HG03095 (cell line): Measurements from ENCODE around the gene RNF149.
"Not testable (repeated sequence)": the region's sequence is repeated elsewhere in the genome, so short reads cannot be mapped to it uniquely, and the experiment has no call there.

ENCODE experiments used
- ATAC-seq: cut with Tn5 transposase; IDR thresholded peaks from one replicate; pipeline ENCODE4 v1.9.1; 2021; ENCODE audit warnings: moderate library complexity; ENCODE audit not compliant: unreplicated experiment

Gene RNF149, protein sequence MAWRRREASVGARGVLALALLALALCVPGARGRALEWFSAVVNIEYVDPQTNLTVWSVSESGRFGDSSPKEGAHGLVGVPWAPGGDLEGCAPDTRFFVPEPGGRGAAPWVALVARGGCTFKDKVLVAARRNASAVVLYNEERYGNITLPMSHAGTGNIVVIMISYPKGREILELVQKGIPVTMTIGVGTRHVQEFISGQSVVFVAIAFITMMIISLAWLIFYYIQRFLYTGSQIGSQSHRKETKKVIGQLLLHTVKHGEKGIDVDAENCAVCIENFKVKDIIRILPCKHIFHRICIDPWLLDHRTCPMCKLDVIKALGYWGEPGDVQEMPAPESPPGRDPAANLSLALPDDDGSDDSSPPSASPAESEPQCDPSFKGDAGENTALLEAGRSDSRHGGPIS

DNA sequence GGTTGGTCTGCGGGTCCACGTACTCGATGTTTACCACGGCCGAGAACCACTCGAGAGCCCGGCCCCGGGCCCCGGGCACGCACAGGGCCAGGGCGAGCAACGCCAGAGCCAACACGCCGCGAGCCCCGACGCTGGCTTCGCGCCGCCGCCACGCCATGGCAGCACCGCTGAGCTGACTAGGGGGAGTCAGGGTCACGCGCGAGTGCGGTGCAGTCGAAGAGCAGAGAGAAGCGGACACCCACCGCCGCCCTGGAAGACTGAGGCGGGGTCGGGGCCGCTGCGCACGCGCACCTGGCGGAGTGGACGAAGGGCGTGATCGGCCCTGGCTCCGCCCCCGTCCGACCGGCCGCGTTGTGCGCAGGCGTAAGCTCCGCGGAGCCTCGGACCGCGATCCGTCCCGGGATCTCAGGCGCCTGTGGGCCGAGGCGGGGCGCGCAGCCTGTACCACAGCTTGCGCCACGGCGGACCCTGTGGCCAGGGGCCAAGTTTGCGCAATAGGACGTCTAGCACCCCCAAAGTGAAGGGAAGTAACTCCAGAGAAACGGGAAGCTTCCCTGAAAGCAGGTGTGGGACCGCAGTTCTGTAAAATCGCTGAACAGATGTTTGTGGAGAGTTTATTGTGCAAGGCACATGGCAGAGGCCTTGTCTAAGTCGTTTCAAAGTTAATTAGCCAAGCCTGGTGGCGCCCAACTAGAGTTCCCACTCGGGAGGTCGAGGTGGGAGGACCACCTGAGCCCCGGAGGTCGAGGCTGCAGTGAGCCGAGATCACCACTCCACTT, at the start of gene RNF149:
RNF149 (minus strand) TSS at position 270 of the 779 bp plus-strand sequence; CDS start at position 157, 113 bp downstream.
- ATAC-seq: peak; percentile 58

DNA sequence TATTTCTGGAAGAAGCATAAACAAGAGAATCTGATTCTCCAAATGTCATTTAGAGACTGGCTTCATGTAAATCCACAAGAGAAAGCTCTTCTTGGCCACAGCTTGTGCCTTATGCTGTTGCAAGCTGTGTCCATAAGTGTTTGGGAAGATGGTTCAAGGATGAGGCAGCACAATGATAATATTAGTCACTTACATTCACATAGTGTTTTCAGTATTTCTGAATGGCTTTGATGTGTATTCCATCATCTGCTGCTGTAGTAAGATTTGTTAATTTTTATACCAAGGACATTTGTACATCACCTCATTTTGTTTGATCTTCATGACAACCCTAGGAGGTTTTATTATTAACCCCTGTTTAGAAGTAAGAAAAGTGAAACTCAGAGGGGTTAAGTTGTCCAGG, 48.9 kb upstream of the RNF149 start:
- no peak for ATAC-seq

DNA sequence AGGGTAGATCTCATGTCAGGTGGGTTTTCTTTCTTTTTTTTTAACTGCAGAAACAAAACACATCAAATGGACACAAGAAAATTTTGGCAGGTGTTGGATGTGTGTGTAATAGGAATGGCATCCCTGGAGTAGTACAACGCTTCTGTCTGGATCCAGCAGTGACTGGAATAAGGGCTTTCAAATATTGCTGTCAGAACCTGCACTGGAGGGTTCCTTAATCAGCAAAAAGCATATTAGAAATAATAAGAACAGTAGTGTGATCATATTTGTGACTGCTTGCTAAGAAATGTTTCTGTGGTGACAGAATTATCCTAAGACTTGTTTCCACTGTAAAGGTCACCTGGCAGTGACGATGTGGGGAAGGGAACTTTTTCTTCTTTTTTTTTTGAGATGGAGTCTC, 48.0 kb upstream of the RNF149 start:
- no peak for ATAC-seq

DNA sequence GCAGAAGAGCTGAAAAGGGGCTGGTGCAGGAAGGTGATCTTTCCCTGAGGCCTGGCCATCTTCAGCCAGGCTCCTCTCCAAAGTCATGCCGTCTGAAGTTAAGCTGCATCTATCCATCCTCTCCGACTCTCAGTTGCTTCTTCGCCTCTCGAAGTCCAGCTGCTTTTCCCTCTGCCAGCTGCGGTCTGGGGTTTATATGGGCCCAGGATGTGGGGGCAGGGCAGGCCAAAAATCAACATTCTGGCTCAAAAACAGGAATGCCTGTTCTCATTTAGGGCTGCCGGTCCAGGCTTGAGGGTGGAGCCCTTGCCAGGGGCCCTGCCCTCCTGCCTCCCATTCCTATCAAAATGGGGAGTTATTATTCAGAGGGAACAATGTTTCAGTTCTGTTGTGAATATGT, 47.6 kb upstream of the RNF149 start:
- no peak for ATAC-seq

DNA sequence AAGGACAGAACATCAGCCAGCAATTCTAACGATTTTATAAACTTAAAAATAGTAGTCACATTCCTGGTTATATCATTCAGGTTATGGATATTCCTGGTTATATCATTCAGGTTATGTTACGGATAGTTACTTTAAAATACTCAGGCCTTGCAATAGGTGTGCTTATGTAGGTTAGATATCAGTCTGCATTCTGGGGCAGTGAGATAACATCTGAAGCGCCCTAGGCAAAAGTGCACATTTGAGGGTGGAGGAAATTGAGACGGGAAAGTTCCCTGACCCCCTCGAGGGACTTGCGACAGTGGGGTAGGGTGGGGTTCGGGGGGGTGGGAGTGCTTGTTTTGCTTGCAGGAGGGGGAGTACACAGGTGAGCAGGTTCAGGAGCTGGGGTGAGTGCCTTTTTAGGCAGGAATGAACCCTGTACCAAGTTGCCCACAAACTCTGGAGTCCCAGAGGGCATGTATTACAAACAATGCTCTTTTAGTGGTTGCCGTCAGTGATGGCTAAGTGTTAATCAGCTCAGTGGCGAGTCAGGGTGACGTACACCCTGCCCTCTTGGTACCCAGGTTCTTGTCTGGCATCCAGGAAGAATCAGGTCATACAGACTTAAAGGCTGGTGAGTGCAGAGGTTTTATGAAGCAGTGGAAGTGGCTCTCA, 47.0 kb upstream of the RNF149 start:
- no peak for ATAC-seq

DNA sequence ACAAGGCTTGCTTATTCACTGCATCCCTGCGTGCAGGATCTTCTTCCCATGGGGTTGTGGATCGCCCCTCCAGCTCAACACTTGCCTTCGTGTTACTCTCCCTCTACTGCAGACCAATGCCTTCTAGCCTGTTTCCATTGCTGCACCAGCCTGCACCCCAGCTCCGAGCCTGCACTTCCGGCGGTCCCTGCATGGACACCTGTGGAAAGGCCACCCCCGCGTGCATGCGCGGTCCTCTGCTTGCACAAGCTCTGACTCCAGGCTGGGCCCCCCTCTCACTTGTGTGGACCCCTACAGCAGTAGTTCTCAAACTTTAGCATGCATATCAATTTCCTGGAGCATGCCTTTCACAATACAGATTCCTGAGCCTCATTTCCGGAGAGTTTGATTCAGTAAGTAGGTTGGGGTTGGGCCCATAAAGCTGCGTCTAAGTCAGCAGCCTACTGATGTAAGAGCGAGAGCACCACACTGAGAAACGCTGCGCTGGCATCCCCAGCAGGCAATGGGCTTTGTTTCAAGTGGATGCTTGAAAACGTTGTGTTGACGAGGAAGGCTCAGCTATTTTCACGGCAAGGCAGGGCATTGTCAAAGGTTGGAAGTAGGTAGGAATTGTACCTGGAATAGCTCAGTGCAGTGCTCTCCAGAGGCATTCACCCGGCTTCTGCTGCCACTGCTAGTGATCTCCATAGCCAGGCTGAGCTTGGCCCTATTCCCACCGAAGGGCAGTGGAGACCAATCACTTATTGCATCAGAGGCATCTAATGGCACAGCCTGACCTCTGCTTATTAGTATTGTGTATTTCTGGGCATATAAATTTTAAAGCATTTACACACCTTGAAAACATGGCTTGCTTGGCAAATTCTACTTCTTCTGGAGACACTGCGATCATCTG, 46.2 kb upstream of the RNF149 start:
- ATAC-seq: no peak

DNA sequence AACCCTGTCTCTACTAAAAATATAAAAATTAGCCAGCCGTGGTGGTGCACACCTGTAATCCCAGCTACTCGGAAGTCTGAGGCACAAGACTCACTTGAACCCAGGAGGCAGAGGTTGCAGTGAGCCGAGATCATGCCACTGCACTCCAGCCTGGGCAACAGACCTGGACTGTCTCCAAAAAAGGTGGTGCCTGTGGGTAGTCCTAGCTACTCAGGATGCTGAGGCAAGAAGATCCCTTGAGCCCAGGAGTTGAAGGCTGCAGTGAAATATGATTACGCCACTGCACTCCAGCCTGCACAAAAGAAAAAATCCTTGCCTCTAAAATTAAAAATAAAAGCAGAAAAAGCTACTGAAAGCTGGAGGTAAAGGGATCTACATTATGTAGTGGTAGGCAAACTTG, 44.1 kb upstream of the RNF149 start:
- ATAC-seq: not testable (repeated sequence)

DNA sequence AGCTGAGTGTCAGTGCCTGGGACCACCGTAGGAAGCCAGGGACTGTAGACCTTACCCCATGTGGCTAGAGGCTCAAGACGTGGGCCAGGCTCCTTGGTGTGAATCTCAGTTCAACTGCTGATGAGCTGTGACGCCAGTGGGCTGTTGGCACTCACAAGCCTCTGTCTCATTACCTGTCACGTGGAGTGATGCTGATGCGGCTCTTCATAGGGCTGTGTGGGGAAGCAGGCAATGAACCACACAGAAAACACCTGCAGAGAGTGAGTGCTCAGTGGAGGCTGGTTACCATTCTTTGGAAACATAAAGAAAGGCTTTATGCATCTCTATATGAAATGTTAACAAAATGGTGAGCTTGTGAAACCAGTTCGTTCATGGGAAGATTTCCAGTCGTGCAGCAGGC, 42.7 kb upstream of the RNF149 start:
- no peak for ATAC-seq

DNA sequence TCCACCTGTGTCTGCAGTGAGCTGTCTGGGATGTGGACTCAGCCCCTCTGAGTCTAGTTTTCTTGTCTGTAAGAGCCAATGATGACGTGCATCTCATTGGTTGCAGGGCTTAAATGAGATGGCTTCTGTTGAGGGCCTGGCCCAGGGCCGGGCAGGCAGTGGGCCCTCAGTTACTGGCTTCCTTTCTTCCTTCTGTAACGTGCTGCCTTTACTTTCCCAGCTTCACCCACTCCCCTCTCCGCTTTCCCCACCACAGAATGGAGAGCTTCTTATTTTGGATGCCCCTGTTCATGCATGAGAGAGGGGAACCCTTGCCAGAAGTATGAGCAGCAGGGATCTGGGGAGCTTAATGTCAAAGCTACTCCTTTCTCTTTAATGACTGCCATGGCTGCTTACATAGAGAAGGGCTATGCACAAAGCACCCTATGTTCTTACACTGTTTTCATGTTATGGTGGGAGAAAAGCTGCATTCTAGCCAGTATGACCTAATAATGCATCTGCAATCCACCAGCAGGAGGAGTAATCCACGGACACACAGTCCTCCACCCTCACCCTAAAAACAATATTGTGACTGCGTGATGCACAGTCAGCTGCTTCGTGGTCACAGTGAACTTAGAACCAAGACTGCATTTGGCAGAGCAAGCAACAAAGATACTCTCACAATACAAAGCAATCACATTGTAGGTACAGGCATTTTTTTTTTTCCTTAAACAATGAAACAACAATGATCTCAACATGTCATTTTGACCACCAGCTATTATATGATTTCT, 41.6 kb upstream of the RNF149 start:
- ATAC-seq: no peak

DNA sequence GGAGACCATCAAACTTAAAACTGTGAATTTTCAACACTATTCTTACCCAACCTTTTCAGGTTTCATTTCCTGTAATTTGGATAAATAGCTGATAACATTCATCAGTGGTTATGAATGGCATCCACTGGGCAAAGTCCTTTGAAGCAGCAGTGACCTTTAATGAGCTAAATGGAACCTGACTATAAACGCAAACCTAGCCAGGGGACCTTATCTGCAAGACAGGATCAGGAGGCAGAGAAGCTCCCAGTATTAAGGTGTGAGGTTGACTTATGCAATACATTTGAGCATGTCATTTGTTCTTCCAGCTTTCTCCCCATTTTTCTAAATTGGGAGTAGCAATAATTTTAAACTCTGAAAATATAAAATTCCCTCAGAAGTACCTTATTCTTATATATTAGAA, 40.4 kb upstream of the RNF149 start:
- no peak for ATAC-seq

DNA sequence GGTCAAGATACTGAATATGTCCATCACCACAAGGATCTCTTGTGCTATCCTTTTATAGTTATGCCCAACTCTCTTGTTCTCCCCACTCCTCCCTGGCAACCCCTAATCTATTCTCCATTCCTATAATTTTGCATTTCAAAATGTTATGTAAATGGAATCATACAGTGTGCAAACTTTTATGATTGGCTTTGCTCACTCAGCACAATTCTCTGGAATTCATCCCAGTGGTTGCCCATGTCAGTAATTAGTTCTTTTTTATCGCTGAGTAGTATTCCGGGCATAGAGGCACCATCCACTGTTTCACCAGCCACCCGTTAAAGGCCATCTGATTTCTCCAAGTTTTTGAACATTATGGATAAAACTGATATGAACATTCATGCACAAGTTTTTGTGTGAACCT, 38.4 kb upstream of the RNF149 start:
- no peak for ATAC-seq

DNA sequence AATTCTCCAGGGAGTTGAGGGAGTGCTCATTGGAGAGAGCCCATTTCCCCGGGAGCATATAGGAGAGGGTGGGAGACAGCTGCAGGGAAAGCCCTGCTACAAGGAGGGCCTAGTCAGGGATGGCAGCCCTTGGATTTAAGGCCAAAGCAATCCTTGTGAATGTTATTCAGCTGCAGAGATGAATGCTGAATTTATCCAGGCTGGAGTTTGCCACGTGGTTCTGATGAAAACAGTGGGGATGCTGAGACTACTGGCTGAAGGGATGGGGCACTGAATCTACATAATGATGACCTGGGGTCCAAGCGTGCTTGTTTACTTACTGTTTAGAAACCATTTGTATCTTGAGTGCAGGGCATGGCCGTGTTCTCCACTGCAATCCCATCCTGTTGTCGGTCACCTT, 35.6 kb upstream of the RNF149 start:
- no peak for ATAC-seq

DNA sequence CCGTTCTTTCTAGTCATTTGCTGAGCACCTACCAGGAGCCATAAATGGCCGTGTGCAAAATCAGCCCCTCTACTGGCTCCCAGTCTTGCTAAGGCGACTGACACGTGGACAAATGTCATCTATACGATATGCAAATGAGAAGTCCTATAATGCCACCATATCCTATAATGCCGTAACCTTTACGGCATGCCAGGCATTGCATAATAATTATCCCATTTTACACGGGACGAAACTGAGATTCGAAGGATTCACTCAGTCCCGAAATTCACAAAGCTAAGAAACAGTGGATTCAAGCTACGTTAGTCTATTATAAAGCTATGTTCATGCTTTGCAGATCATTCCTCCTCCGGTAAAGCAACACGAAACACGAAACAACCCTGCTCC, 34.1 kb upstream of the RNF149 start:
- no peak for ATAC-seq

DNA sequence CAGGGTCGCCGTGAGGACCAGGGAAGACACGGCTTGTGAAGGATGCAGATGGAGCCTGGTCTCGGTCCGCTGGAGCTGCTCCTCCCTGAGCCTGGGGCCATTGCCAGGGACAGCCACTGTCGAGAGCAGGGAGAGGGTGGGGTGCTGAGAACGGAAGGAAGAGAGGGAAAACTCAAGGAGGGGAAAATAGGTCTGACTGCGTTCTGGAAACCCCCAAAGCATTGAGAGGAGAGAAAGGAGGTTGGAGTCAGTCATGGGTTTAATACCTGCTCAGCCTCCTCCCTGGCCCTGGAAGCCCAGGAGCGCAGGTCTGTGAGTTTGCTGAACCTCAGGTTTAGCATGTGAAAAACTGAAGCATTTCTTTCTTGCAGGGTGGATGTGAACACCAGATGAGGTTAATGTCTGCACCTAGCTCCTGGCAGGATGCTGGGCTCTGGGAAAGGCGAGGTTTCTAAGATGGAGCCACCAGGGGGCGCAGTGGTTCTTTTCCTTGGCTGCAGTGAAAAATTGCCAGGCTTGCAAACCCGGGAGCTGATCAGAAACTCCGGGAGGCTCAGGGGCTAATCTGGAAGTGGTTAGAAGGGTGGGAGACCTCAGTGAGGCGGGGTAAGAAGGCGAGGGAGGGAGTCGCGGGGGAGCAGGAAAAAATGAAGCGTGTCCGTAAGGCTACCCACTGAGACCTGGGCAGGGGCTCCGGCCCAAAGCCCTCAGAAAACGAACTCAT, 33.6 kb upstream of the RNF149 start:
- ATAC-seq: no peak

DNA sequence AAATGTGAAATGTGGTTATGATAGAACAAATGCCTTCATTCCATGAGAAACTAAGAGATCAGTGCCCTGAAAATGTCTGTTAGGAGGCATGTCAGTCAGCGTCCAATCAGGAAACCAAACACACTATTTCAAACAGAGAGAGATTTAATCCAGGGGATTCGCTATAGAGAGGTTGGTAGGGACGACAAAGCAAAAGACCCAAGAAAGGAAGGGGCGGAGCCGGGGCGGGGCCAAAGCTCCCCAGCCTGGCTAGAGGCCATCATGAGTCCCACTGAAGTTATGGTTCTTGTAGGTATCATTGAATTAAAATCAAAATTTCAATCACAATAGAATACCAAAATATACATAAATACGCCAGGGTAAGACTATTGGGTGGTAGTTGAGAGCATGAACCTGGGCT, 32.9 kb upstream of the RNF149 start:
- no peak for ATAC-seq

DNA sequence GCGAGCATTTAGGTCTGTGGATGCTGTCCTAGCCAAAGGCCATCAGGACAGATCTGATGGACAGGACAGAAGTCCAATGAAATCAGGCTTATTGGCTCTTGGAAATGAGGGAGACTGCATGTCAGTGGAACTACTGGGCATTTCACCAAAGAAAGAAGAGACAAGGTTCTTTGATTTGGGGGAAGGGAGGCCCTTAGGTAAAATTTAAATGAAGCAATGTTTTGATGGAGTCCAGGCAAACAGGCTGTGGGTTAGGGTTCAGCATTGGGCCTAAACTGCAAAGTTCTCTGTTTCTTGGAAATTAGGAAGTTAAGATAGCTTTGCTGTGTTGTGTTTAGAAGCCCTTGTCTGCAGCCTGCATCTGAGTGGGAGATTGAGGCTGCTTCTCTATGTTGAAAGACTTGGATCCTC, 31.6 kb upstream of the RNF149 start:
- no peak for ATAC-seq

DNA sequence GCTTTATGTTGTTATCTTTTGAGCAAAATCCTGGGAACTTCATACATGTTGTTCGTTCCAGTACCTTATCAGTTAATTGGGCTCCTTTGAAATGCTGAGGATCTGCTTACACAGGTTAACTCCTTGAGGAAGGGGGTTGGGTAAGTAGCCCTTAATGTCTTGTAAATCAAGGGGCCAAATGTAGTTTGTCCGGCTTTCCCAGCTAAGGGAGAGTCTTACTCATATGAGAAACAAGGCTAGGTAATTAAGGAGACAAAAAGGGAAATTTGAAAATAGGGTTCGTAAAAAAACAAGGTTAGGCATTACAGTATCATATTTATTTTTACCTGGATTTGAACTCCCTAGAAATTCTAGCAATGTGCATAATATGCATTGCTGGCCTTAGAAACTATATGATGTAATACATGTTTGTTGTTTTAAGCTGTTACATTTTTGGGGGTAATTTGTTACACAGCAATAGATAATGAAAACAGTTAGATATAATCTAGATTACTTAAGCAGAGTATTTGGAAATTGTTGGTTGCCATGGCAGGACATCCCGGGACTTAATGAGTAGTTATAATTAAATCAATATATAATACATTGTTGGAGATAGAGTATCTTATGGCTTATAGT, 30.9 kb upstream of the RNF149 start:
- no peak for ATAC-seq

DNA sequence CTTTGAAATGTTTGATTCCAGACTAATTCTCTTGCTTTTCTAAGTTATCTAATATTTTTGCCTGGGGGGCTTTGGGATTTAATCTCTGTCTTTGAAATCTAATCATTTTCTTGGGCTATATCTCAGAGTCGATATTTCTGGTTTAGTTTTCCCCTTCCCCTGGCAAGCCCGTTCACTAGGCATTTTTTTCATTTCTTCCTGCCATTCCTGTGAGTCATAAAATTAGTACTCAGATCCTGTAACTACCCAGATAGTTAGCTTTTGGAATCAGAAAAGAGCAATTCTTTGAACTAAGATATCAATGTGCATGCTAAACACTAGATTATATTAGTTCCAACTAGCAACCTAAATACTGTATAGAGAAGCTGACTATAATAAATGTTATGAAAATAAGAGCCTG, 29.4 kb upstream of the RNF149 start:
- no peak for ATAC-seq
